Measurements from ENCODE around the gene SRC.

Gene SRC

GRCh38 chr20:37404461-37404890 lies 58.5 kb downstream of the SRC start:
- no peak overlapping the region for H3K4me3 ChIP-seq (ENCODE audit: low read depth, low read length)
- in situ Hi-C loops (cut with HindIII; ENCODE audit: low sequenced_read_pairs), result no loop called here
- no peak for DNase-seq (ENCODE audit: low read depth)
- TF ChIP-seq CTCF (IDR thresholded peaks at IDR 0.05; ENCODE audit: low read depth, low read length, missing control alignments), result no peak

DNA sequence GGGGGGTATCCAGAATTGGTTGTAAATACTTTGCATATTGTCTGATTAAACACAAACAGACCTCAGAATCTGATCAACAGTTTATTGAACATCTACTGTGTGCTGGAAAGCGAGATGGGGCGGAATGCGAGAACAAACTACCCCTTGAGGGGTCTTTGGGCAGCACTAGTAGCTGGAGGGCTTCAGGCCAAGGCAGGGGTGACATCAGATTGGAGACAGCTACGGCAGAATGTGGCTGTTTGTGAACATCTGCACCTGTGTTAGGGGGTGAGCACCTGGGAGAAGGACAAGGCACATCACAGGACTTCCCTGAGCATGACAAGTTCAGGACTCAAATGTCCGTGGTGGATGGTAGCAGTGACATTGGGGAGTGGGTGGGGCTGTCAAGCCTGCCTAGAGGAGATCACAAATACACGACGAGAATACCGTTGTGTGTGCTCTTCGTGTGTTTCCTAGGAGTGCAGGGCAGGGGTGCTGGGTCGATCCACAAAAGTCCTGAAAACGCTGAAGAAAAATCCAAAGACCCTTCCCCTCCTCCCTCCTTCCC lies 59.5 kb downstream of the SRC start:
- TF ChIP-seq CTCF (IDR thresholded peaks at IDR 0.05; ENCODE audit: low read depth, low read length, missing control alignments), result no peak
- in situ Hi-C loops (cut with HindIII; ENCODE audit: low sequenced_read_pairs), result no loop called here
- DNase-seq (ENCODE audit: low read depth), result no peak
- H3K4me3 ChIP-seq (ENCODE audit: low read depth, low read length), result no peak overlapping the region

- H3K4me3 ChIP-seq (ENCODE audit: low read depth, low read length), result peak overlapping the region; percentile 26
- no peak for TF ChIP-seq CTCF (IDR thresholded peaks at IDR 0.05; ENCODE audit: low read depth, low read length, missing control alignments)
- in situ Hi-C loops (cut with HindIII; ENCODE audit: low sequenced_read_pairs), result no loop called here
- DNase-seq (ENCODE audit: low read depth), result no peak
Observed at GRCh38 chr20:37406010-37406998, 60.4 kb downstream of the SRC start.

DNA sequence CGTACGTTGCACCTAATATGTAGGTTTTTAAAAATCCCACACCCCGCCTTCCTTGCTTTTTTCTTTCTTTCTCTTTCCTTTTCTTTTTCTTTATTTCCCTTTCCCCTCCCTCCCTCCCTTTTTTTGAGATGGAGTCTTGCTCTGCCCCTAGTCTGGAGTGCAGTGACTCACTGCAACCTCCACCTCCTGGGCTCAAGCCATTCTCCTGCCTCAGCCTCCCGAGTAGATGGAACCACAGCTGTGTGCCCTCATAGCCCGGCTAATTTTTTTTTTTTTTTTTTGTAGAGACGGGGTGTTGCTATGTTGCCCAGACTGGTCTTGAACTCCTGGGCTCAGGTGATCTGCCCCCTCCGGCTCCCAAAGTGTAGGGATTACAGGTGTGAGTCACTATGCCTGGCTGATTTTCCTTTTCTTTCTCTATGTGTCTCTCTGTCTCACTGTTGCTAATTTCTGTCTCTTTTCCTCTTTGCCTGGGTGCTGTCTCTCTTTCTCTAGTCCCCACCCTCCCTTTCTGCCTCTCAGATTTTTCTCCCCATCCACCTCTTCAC lies 61.2 kb downstream of the SRC start:
- in situ Hi-C loops (cut with HindIII; ENCODE audit: low sequenced_read_pairs), result no loop called here
- no peak for DNase-seq (ENCODE audit: low read depth)
- TF ChIP-seq CTCF (IDR thresholded peaks at IDR 0.05; ENCODE audit: low read depth, low read length, missing control alignments), result no peak
- H3K4me3 ChIP-seq (ENCODE audit: low read depth, low read length), result no peak overlapping the region

DNA sequence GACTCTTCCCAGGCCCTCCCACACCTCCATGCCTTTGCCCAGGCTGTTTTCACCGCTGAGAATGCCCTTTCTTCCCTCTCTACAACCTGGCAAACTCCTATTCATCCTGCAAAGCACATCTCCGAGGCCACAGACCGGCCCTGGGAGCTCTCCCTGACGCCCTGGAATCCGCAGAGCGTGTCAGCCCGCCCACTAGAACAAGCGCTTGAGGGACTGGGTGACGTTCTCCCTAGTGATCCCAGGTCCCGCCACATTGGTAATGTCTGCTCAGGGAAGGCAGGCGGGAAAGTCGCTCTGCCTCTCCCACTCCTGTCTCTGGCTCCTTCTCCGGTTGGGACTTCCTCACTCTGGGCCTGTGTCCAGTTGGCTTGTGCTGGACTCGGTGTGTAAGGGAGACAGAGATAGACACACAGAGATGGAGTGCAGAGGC lies 61.6 kb downstream of the SRC start:
- no peak overlapping the region for H3K4me3 ChIP-seq (ENCODE audit: low read depth, low read length)
- DNase-seq (ENCODE audit: low read depth), result no peak
- no peak for TF ChIP-seq CTCF (IDR thresholded peaks at IDR 0.05; ENCODE audit: low read depth, low read length, missing control alignments)
- in situ Hi-C loops (cut with HindIII; ENCODE audit: low sequenced_read_pairs), result no loop called here

- in situ Hi-C loops (cut with HindIII; ENCODE audit: low sequenced_read_pairs), result no loop called here
- no peak overlapping the region for H3K4me3 ChIP-seq (ENCODE audit: low read depth, low read length)
- DNase-seq (ENCODE audit: low read depth), result no peak
- TF ChIP-seq CTCF (IDR thresholded peaks at IDR 0.05; ENCODE audit: low read depth, low read length, missing control alignments), result no peak
Observed at GRCh38 chr20:37408302-37409193, 62.6 kb downstream of the SRC start.
